ENCODE results near the gene CERS5.
"Not testable (repeated sequence)": the region's sequence is repeated elsewhere in the genome, so short reads cannot be mapped to it uniquely, and the experiment has no call there.

The CERS5 gene

GRCh38 chr12:50187084-50187900 lies 20.1 kb upstream of the CERS5 start:
- in situ Hi-C loops (cut with MboI; ENCODE audit: low sequenced_read_pairs), result no loop called here

GRCh38 chr12:50186681-50187080 lies 19.5 kb upstream of the CERS5 start:
- in situ Hi-C loops (cut with MboI; ENCODE audit: low sequenced_read_pairs), result no loop called here

DNA sequence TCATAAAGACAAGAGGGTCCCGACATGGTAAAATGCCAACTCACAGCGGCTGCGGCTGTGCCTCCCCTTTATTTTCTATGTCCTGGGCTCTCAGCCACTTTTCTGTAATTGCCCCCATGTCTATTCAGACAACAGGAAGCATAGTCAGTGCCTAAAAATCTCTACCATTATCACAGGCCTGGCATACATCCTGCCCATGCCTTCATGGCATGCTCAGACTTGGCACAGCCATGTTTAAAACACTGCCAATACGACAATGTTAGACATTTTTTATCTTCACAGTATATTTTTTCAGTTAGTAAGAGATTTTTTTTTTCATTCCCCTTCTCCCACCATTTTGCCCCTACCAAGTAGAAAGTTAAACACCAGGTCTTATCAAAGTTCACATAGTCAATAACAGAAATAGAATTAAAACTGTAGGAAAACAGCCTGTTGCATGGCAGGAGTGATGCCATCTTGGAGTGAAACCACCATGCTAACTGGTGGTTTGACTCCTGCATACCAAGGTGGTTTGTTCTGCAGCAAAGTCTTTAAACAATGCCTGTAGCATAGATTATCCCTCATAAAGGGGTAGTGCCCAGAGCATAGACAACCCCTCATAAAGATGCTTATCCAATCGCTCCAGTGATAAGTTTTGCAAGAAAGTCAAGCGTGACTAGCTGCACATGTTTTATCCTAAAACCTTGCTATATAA lies 18.9 kb upstream of the CERS5 start:
- in situ Hi-C loops (cut with MboI; ENCODE audit: low sequenced_read_pairs), result no loop called here

GRCh38 chr12:50185301-50185895 lies 18.2 kb upstream of the CERS5 start:
- in situ Hi-C loops (cut with MboI; ENCODE audit: low sequenced_read_pairs), result no loop called here

DNA sequence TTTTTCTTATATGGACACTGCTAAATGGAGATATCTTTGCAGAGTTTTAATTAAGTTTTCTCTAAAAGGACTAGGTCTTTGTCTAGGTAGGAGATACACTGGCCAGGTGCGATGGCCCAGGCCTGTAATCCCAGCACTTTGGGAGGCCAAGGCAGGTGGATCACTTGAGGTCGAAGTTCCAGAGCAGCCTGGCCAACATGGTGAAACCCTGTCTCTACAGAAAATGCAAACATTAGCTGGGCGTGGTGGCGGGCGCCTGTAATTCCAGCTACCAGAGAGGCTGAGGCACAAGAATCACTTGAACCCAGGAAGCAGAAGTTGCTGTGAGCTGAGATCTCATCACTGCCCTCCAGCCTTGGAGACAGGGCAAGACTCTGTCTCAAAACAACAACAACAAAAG lies 17.1 kb upstream of the CERS5 start:
- in situ Hi-C loops (cut with MboI; ENCODE audit: low sequenced_read_pairs), result no loop called here

GRCh38 chr12:50182461-50182860 lies 15.3 kb upstream of the CERS5 start:
- in situ Hi-C loops (cut with MboI; ENCODE audit: low sequenced_read_pairs), result no loop called here

- in situ Hi-C loops (cut with MboI; ENCODE audit: low sequenced_read_pairs), result no loop called here
Measured at GRCh38 chr12:50181691-50182090, 14.5 kb upstream of the CERS5 start.

DNA sequence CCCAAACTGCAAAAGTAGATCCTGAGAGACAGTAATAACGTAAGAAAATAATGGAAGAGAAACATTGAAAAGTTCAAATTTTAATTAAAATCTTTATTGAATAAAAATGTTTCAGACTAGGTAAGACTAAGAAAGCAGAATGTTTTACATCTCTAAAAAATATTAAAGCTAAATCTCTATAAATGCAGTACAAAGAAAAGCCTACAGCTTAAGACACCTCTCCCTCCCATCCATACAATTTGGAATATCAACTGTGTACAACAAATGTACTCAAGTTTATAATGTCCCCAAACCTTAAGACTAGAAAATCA lies 8.5 kb upstream of the CERS5 start:
- in situ Hi-C loops (cut with MboI; ENCODE audit: low sequenced_read_pairs), result no loop called here

DNA sequence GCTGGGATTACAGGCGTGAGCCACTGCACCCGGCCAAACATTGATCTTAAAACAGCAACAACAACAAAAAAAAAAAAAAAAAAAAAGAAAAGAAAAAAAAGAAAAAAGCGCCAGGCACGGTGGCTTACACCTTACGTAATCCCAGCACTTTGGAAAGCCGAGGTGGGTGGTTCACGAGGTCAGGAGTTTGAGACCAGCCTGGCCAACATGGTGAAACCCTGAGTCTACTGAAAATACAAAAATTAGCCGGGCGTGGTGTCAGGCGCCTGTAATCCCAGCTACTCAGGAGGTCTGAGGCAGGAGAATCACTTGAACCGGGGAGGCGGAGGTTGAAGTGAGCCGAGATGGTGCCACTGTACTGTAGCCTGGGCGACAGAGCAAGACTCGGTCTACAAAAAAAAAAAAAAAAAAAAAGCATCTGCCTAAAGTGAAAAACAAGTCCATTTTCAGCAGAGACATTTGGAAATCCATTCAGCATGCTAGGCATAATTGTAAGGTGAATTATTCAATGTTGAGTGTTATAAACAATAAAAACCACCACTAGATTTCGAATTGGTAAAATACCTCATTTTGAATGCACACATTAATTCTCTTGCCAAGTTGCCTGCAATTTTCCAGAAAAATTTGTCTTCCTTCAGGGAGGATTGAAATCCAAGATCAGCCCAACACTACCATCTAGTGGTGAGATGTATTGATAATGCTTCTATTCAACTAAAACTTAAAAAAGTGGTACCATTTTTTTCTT lies 8.0 kb upstream of the CERS5 start:
- in situ Hi-C loops (cut with MboI; ENCODE audit: low sequenced_read_pairs), result no loop called here

- in situ Hi-C loops (cut with MboI; ENCODE audit: low sequenced_read_pairs), result no loop called here
Measured at GRCh38 chr12:50166799-50167048, 445 bp downstream of the CERS5 start.

- in situ Hi-C loops (cut with MboI; ENCODE audit: low sequenced_read_pairs), result no loop called here
Measured at GRCh38 chr12:50164963-50165362, 2.2 kb downstream of the CERS5 start.

DNA sequence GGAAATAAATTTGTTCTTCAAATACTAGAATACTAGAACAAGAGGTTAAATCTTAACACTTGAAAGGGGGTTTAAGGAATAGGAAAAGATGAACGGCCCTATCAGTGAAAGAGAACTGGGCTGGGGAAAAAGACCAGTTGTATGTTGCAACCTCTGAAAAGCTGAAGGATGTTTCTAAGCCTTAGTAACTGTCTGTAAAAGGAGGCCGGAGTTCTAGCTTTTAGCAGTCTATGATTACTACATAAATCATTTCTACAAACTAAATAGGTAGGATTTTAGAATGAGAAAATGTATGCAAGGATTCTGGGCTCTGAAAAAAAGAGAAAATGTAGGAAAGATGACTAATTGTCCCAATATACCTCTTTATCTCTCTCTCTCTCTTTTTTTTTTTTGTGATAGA lies 4.9 kb downstream of the CERS5 start:
- in situ Hi-C loops (cut with MboI; ENCODE audit: low sequenced_read_pairs), result no loop called here

- in situ Hi-C loops (cut with MboI; ENCODE audit: low sequenced_read_pairs), result no loop called here
Measured at GRCh38 chr12:50160643-50161042, 6.5 kb downstream of the CERS5 start.

DNA sequence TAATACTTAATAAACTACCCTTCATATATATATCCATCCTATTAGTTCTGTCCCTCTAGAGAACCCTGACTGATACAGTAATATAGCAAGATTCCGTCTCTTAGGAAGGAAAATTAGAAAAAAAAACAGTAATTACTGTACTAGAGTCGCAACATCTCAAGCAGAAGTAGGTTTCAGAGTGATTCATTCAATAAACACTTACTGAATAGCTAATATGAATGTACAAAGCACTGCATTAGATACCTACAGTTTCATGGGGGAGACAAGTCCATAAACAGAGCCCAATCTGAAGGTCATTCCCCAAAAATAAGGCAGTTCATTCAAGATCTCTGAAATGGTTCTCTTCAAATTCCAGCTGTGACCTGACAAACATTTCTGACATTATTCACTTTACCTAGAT lies 9.9 kb downstream of the CERS5 start:
- in situ Hi-C loops (cut with MboI; ENCODE audit: low sequenced_read_pairs), result no loop called here

- in situ Hi-C loops (cut with MboI; ENCODE audit: low sequenced_read_pairs), result no loop called here
Measured at GRCh38 chr12:50156641-50157040, 10.5 kb downstream of the CERS5 start.

GRCh38 chr12:50154947-50155346 lies 12.2 kb downstream of the CERS5 start:
- in situ Hi-C loops (cut with MboI; ENCODE audit: low sequenced_read_pairs), result not testable (repeated sequence)

GRCh38 chr12:50151047-50151687 lies 16.0 kb downstream of the CERS5 start:
- in situ Hi-C loops (cut with MboI; ENCODE audit: low sequenced_read_pairs), result no loop called here

DNA sequence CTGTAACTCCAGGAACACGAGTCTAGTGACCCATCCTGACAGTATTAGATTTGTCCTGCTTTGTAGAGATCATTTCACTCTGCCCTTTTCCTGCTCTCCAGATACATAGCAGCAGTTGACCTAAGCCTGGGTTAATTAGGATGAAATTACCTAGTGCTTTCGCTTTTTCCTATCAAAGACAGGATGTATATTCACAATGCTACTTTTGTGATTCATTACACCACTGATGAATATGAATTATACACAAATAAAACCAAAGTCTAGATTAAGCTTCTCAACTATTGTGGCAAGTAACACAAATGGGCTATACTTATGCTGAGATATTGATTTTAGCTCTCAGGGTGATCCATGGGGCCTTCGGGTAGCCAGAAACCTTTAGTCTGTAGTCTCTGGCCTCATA lies 17.9 kb downstream of the CERS5 start:
- in situ Hi-C loops (cut with MboI; ENCODE audit: low sequenced_read_pairs), result no loop called here

GRCh38 chr12:50148011-50148410 lies 19.2 kb downstream of the CERS5 start:
- in situ Hi-C loops (cut with MboI; ENCODE audit: low sequenced_read_pairs), result not testable (repeated sequence)

GRCh38 chr12:50147281-50147680 lies 19.9 kb downstream of the CERS5 start:
- in situ Hi-C loops (cut with MboI; ENCODE audit: low sequenced_read_pairs), result no loop called here

DNA sequence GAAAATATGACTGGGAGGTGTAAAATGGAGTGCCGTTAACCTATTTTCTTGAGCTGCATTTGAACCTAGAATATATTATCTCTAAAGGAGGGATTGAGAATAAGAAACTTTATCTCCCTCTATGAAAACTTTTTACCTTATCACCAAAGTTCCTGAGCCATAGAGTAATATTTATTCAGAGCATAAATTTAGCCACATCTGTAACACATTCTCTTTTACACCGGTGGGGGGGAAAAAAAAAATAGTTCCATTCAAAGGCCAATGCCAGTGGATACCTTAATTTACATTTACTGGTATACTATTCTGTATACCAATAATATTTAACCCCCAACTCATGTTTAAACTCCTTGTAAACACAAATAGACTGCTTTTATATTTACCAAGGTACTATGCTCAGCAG lies 21.7 kb downstream of the CERS5 start:
- in situ Hi-C loops (cut with MboI; ENCODE audit: low sequenced_read_pairs), result no loop called here

Data from hTERT RPE-1 (cell line).